Measurements from ENCODE around the gene TMPRSS7.

TMPRSS7 gene

GRCh38 chr3:112129925-112130637 is 95.5 kb downstream of the TMPRSS7 start:
- no peak for DNase-seq

GRCh38 chr3:112130638-112130993 is 96.1 kb downstream of the TMPRSS7 start:
- no peak for DNase-seq
